GM21360 (cell line): ENCODE measurements around the gene GTF2F2.
A peak's percentile ranks its signal among the peaks of the same experiment; 100 is the strongest.

ENCODE experiments used
- ATAC-seq: cut with Tn5 transposase; IDR thresholded peaks from one replicate; pipeline ENCODE4 v1.9.1; 2021; ENCODE audit warnings: mild to moderate bottlenecking, moderate library complexity; ENCODE audit not compliant: unreplicated experiment

GTF2F2 gene

GRCh38 chr13:45120967-45121831 lies 889 bp downstream of the GTF2F2 start:
- no peak for ATAC-seq

GRCh38 chr13:45122941-45123340 lies 2.6 kb downstream of the GTF2F2 start:
- ATAC-seq: no peak

GRCh38 chr13:45132369-45133064 lies 12.2 kb downstream of the GTF2F2 start:
- ATAC-seq: peak; percentile 85

- ATAC-seq: no peak
These were observed 13.2 kb downstream of the GTF2F2 start for GRCh38 chr13:45133396-45134118.

- ATAC-seq: no peak
These were observed 16.6 kb downstream of the GTF2F2 start for GRCh38 chr13:45136741-45137504.

GRCh38 chr13:45137526-45137925 lies 17.2 kb downstream of the GTF2F2 start:
- no peak for ATAC-seq

- ATAC-seq: no peak
These were observed 18.0 kb downstream of the GTF2F2 start for GRCh38 chr13:45138282-45138681.

- no peak for ATAC-seq
These were observed 21.1 kb downstream of the GTF2F2 start for GRCh38 chr13:45141369-45141768.

- no peak for ATAC-seq
These were observed 22.4 kb downstream of the GTF2F2 start for GRCh38 chr13:45142440-45143345.

GRCh38 chr13:45143346-45143751 lies 23.0 kb downstream of the GTF2F2 start:
- no peak for ATAC-seq

GRCh38 chr13:45149964-45150363 lies 29.7 kb downstream of the GTF2F2 start:
- ATAC-seq: no peak

GRCh38 chr13:45156565-45157361 lies 36.5 kb downstream of the GTF2F2 start:
- no peak for ATAC-seq

- ATAC-seq: no peak
These were observed 41.9 kb downstream of the GTF2F2 start for GRCh38 chr13:45162194-45162593.

- ATAC-seq: no peak
These were observed 42.5 kb downstream of the GTF2F2 start for GRCh38 chr13:45162821-45163220.

- ATAC-seq: no peak
These were observed 46.5 kb downstream of the GTF2F2 start for GRCh38 chr13:45166858-45167257.

- ATAC-seq: no peak
These were observed 47.6 kb downstream of the GTF2F2 start for GRCh38 chr13:45167611-45168554.

- no peak for ATAC-seq
These were observed 48.2 kb downstream of the GTF2F2 start for GRCh38 chr13:45168555-45168930.

GRCh38 chr13:45174478-45174877 lies 54.2 kb downstream of the GTF2F2 start:
- no peak for ATAC-seq
